Natural killer cell (primary cell): ENCODE results near the gene ACO1. TPM values are rescaled to one million over a fixed set of nuclear protein-coding genes. Genes with fewer than 3 reads are reported as not detected.

Experiments used
- ATAC-seq, 3 donors: fragments of 150-1000 bp in 2 of 3; fragments of 200-7000 bp in 1 of 3; cut with Tn5 transposase; 1 replicate in 1 of 3; 2 replicates in 2 of 3; pipeline ENCODE4 v1.10.0; 2021; ENCODE audit warnings: mild to moderate bottlenecking in 2 of 3, moderate library complexity in 2 of 3
- DNase-seq, 2 donors: peaks; one replicate each; pipeline versions ENCODE4 v3.0.0 to v3.0.0-alpha.2; 2013 to 2021; ENCODE audit warnings: mixed read lengths in 1 of 2
- H3K27ac ChIP-seq: one replicate; pipeline ENCODE4 v1.5.1; 2013; ENCODE audit warnings: mild to moderate bottlenecking, low read length
- H3K27me3 ChIP-seq: one replicate; pipeline ENCODE4 v1.6.1; 2013; ENCODE audit warnings: low read length; ENCODE audit not compliant: control insufficient read depth, insufficient read depth
- H3K36me3 ChIP-seq: one replicate; pipeline ENCODE4 v1.6.1; 2013; ENCODE audit warnings: low read length; ENCODE audit not compliant: control insufficient read depth, insufficient read depth
- H3K4me1 ChIP-seq: one replicate; pipeline ENCODE4 v1.6.1; 2013; ENCODE audit warnings: low read length; ENCODE audit not compliant: control insufficient read depth, insufficient read depth
- H3K4me3 ChIP-seq: one replicate; pipeline ENCODE4 v1.5.1; 2013; ENCODE audit warnings: low read length
- H3K9me3 ChIP-seq: one replicate; pipeline ENCODE4 v1.6.1; 2013; ENCODE audit warnings: low read length; ENCODE audit not compliant: control insufficient read depth, insufficient read depth
- H3K27ac Mint-ChIP-seq, 2 donors: one replicate each; pipeline ENCODE4 v1.8.0; 2022; ENCODE audit warnings: mild to moderate bottlenecking in 2 of 2, mixed read lengths in 2 of 2, moderate library complexity in 1 of 2
- H3K27me3 Mint-ChIP-seq, 2 donors: one replicate each; pipeline ENCODE4 v1.8.0; 2022; ENCODE audit warnings: low read depth in 2 of 2, mixed read lengths in 2 of 2
- H3K36me3 Mint-ChIP-seq: one replicate; pipeline ENCODE4 v1.8.0; 2022; ENCODE audit warnings: mixed read lengths
- H3K4me1 Mint-ChIP-seq, 2 donors: one replicate each; pipeline ENCODE4 v1.8.0; 2022; ENCODE audit warnings: mixed read lengths in 2 of 2
- H3K4me3 Mint-ChIP-seq: one replicate; pipeline ENCODE4 v1.8.0; 2022; ENCODE audit warnings: mild to moderate bottlenecking, moderate library complexity, mixed read lengths
- H3K9me3 Mint-ChIP-seq, 2 donors: one replicate each; pipeline ENCODE4 v1.8.0; 2022; ENCODE audit warnings: mixed read lengths in 2 of 2
- CTCF ChIP-seq: fragments of 200-600 bp; IDR thresholded peaks from one replicate; pipeline ENCODE4 v1.8.0; 2022; ENCODE audit warnings: antibody characterized with exemption
- WGBS: methylation state at CpG from one replicate; pipeline ENCODE4 v1.1.7; 2013; ENCODE audit warnings: missing lambda C conversion rate; ENCODE audit not compliant: insufficient coverage; 5-methylcytosine and 5-hydroxymethylcytosine counted together
- intact Hi-C: fragments of 100-400 bp; cut with micrococcal nuclease; formaldehyde crosslinking; loops from one replicate; pipeline ENCODE4 v1.14.2; 2022
- total RNA-seq, 4 donors: library from RNA; stranded (reverse); fragments of 120-200 nt in 1 of 4; gene quantifications; one replicate each; pipeline versions ENCODE4 v1.2.3 to v1.2.4, GENCODE V29; 2013 to 2022

The ACO1 gene
- total RNA-seq, 3 donors from 2014 or later (not counting 1 experiment from before 2014, with no cell fraction given): 5.8 to 7.4 (median 6.9) TPM

- H3K27me3 ChIP-seq: no peaks in the 10 kb centered on the region
- peaks cover 59% of the 10 kb centered on the region for H3K36me3 ChIP-seq
Observed at GRCh38 chr9:32455738-32456137, 71.3 kb downstream of the ACO1 start.

GRCh38 chr9:32456564-32456963 is 72.1 kb downstream of the ACO1 start:
- Mint-ChIP-seq H3K4me1 (peaks cover 0 to 4% of the 10 kb centered on the region in 2 donors), H3K9me3 (no peaks in the 10 kb centered on the region), H3K36me3 (peaks cover 9% of the 10 kb centered on the region), H3K27ac (no peak overlapping the region), H3K27me3 (no peaks in the 10 kb centered on the region), H3K4me3 (no peak overlapping the region)
- no peak for ATAC-seq
- no peak overlapping the region for H3K4me3 ChIP-seq
- intact Hi-C loops: no loop called here
- TF ChIP-seq CTCF: no peak
- H3K27me3 ChIP-seq: no peaks in the 10 kb centered on the region
- no peak for DNase-seq
- H3K27ac ChIP-seq: no peak overlapping the region
- H3K9me3 ChIP-seq: no peaks in the 10 kb centered on the region
- H3K36me3 ChIP-seq: peaks cover 57% of the 10 kb centered on the region
- 100% methylated on average over 1 of the region's 1 CpG for WGBS
- no peaks in the 10 kb centered on the region for H3K4me1 ChIP-seq

More at GRCh38 chr9:32455738-32456137, 71.3 kb downstream of the ACO1 start:
- no peak for TF ChIP-seq CTCF
- Histone ChIP-seq H3K9me3 (no peaks in the 10 kb centered on the region), H3K4me1 (no peaks in the 10 kb centered on the region), H3K4me3 (no peak overlapping the region), H3K27ac (no peak overlapping the region)
- Mint-ChIP-seq H3K27ac (no peak overlapping the region), H3K9me3 (no peaks in the 10 kb centered on the region), H3K4me1 (peaks cover 0 to 4% of the 10 kb centered on the region in 2 donors), H3K4me3 (no peak overlapping the region), H3K27me3 (no peaks in the 10 kb centered on the region), H3K36me3 (peaks cover 14% of the 10 kb centered on the region)
- 96% methylated on average over 5 of the region's 5 CpGs for WGBS
- no peak for DNase-seq
- intact Hi-C loops: no loop called here
- no peak for ATAC-seq

GRCh38 chr9:32463500-32464293 is 79.3 kb downstream of the ACO1 start:
- Histone ChIP-seq H3K27me3 (no peaks in the 10 kb centered on the region), H3K27ac (no peak overlapping the region), H3K9me3 (no peaks in the 10 kb centered on the region), H3K4me1 (no peaks in the 10 kb centered on the region), H3K36me3 (peaks cover 55% of the 10 kb centered on the region), H3K4me3 (no peak overlapping the region)
- peaks cover 0 to 4% of the 10 kb centered on the region in 2 donors for H3K4me1 Mint-ChIP-seq
- ATAC-seq (no peak), DNase-seq (no peak)
- peaks cover 30% of the 10 kb centered on the region for H3K36me3 Mint-ChIP-seq
- no peaks in the 10 kb centered on the region for H3K27me3 Mint-ChIP-seq
- H3K27ac Mint-ChIP-seq: no peak overlapping the region
- no peak overlapping the region for H3K4me3 Mint-ChIP-seq
- WGBS: 100% methylated on average over 5 of the region's 5 CpGs
- no peaks in the 10 kb centered on the region for H3K9me3 Mint-ChIP-seq
- no peak for TF ChIP-seq CTCF
- intact Hi-C loops: no loop called here
